Cardiac muscle cell (in vitro differentiated cells and primary cell): ENCODE results near the gene BHMT2. TPM values are rescaled to one million over a fixed set of nuclear protein-coding genes. Genes with fewer than 3 reads are reported as not detected.

Experiments used
- DNase-seq, 2 donors: peaks; one replicate each; pipeline versions ENCODE4 v3.0.0 to v3.0.0-alpha.2; 2010 to 2017; ENCODE audit warnings: low read depth in 1 of 2, low spot score in 1 of 2
- H3K27ac ChIP-seq: fragments of 200-600 bp; sonication (generic); 2 replicates; pipeline ENCODE4 v1.5.1; 2016
- H3K27me3 ChIP-seq: fragments of 200-600 bp; sonication (generic); 2 replicates; pipeline ENCODE4 v1.6.0; 2016; ENCODE audit warnings: control low read depth
- H3K36me3 ChIP-seq: fragments of 200-600 bp; sonication (generic); 2 replicates; pipeline ENCODE4 v1.5.1; 2016; ENCODE audit warnings: control low read depth
- H3K4me1 ChIP-seq: fragments of 200-600 bp; sonication (generic); 2 replicates; pipeline ENCODE4 v1.8.1; 2017; ENCODE audit warnings: low read depth, mild to moderate bottlenecking, mixed run types
- H3K4me3 ChIP-seq: fragments of 200-600 bp; sonication (generic); 2 replicates; pipeline ENCODE4 v1.5.1; 2016; ENCODE audit warnings: mild to moderate bottlenecking
- H3K9me3 ChIP-seq: fragments of 200-600 bp; sonication (generic); 2 replicates; pipeline ENCODE4 v1.5.1; 2017; ENCODE audit warnings: low read depth, mild to moderate bottlenecking, control low read depth
- CTCF ChIP-seq: IDR thresholded peaks from 2 replicates; pipeline ENCODE4 v1.5.1; 2012; ENCODE audit warnings: low read depth, mild to moderate bottlenecking, low read length
- polyA plus RNA-seq: library from polyadenylated mRNA; unstranded; fragments of >200 nt; fragmentation: Nextera tagmentation; extraction: Ambion mirVana; gene quantifications from 2 replicates; pipeline ENCODE4 v1.2.1, GENCODE V29; 2016
- total RNA-seq: library from RNA; depleted of rRNA; stranded (reverse); fragments of >200 nt; gene quantifications from 2 replicates; pipeline ENCODE4 v1.2.3, GENCODE V29; 2016

Gene BHMT2
- total and polyA plus RNA-seq, 2 experiments from 2014 or later = not detected

GRCh38 chr5:79050498-79050897 lies 19.1 kb upstream of the BHMT2 start:
- Histone ChIP-seq H3K27me3 (no peaks in the 10 kb centered on the region), H3K9me3 (no peaks in the 10 kb centered on the region), H3K4me3 (no peak overlapping the region), H3K27ac (no peak overlapping the region), H3K36me3 (no peaks in the 10 kb centered on the region), H3K4me1 (no peaks in the 10 kb centered on the region)
- TF ChIP-seq CTCF = no peak
- DNase-seq = no peak

- no peak overlapping the region for H3K27ac ChIP-seq
- H3K9me3 ChIP-seq = no peaks in the 10 kb centered on the region
- no peak for DNase-seq
- H3K4me1 ChIP-seq = no peaks in the 10 kb centered on the region
- H3K36me3 ChIP-seq = no peaks in the 10 kb centered on the region
- TF ChIP-seq CTCF = no peak
- no peak overlapping the region for H3K4me3 ChIP-seq
- H3K27me3 ChIP-seq = no peaks in the 10 kb centered on the region
These were observed 16.2 kb upstream of the BHMT2 start for GRCh38 chr5:79053321-79053720.

GRCh38 chr5:79055017-79055416 lies 14.6 kb upstream of the BHMT2 start:
- Histone ChIP-seq H3K36me3 (no peaks in the 10 kb centered on the region), H3K4me3 (no peak overlapping the region), H3K4me1 (no peaks in the 10 kb centered on the region), H3K27me3 (no peaks in the 10 kb centered on the region), H3K27ac (no peak overlapping the region), H3K9me3 (no peaks in the 10 kb centered on the region)
- DNase-seq = no peak
- TF ChIP-seq CTCF = no peak

- no peak for TF ChIP-seq CTCF
- Histone ChIP-seq H3K27me3 (no peaks in the 10 kb centered on the region), H3K4me3 (no peak overlapping the region), H3K36me3 (no peaks in the 10 kb centered on the region), H3K4me1 (no peaks in the 10 kb centered on the region), H3K9me3 (no peaks in the 10 kb centered on the region), H3K27ac (no peak overlapping the region)
- DNase-seq = no peak
These were observed 12.7 kb upstream of the BHMT2 start for GRCh38 chr5:79056847-79057246.

GRCh38 chr5:79059674-79060073 lies 9.9 kb upstream of the BHMT2 start:
- no peak overlapping the region for H3K4me3 ChIP-seq
- H3K27me3 ChIP-seq = no peaks in the 10 kb centered on the region
- no peaks in the 10 kb centered on the region for H3K4me1 ChIP-seq
- H3K9me3 ChIP-seq = no peaks in the 10 kb centered on the region
- no peak for TF ChIP-seq CTCF
- H3K27ac ChIP-seq = no peak overlapping the region
- no peaks in the 10 kb centered on the region for H3K36me3 ChIP-seq
- no peak for DNase-seq

GRCh38 chr5:79062436-79062835 lies 7.1 kb upstream of the BHMT2 start:
- Histone ChIP-seq H3K27me3 (no peaks in the 10 kb centered on the region), H3K27ac (no peak overlapping the region), H3K4me3 (no peak overlapping the region), H3K36me3 (no peaks in the 10 kb centered on the region), H3K9me3 (no peaks in the 10 kb centered on the region), H3K4me1 (no peaks in the 10 kb centered on the region)
- DNase-seq = no peak
- TF ChIP-seq CTCF = no peak
